Activated T-cell treated with anti-CD3 and anti-CD28 coated beads, Interleukin-2, amount 50 U/mL, for 24 hours (primary cell): ENCODE results near the gene PUS7.
"Not testable (repeated sequence)": the region's sequence is repeated elsewhere in the genome, so short reads cannot be mapped to it uniquely, and the experiment has no call there.

Source experiments
- DNase-seq: peaks from one replicate; pipeline ENCODE4 v3.0.0-alpha.2; 2020
- H3K27ac Mint-ChIP-seq: 2 replicates; pipeline ENCODE4 v1.8.0; 2020; ENCODE audit warnings: mild to moderate bottlenecking, mixed read lengths
- H3K27me3 Mint-ChIP-seq: 2 replicates; pipeline ENCODE4 v1.8.0; 2020; ENCODE audit warnings: mixed read lengths
- H3K36me3 Mint-ChIP-seq: 2 replicates; pipeline ENCODE4 v1.8.0; 2020; ENCODE audit warnings: low read depth, mixed read lengths
- H3K4me1 Mint-ChIP-seq: 2 replicates; pipeline ENCODE4 v1.8.0; 2020; ENCODE audit warnings: low read depth, mixed read lengths
- H3K4me3 Mint-ChIP-seq: 2 replicates; pipeline ENCODE4 v1.8.0; 2020; ENCODE audit warnings: mild to moderate bottlenecking, moderate library complexity, mixed read lengths
- H3K9me3 Mint-ChIP-seq: 2 replicates; pipeline ENCODE4 v1.8.0; 2020; ENCODE audit warnings: mixed read lengths

The PUS7 gene, protein sequence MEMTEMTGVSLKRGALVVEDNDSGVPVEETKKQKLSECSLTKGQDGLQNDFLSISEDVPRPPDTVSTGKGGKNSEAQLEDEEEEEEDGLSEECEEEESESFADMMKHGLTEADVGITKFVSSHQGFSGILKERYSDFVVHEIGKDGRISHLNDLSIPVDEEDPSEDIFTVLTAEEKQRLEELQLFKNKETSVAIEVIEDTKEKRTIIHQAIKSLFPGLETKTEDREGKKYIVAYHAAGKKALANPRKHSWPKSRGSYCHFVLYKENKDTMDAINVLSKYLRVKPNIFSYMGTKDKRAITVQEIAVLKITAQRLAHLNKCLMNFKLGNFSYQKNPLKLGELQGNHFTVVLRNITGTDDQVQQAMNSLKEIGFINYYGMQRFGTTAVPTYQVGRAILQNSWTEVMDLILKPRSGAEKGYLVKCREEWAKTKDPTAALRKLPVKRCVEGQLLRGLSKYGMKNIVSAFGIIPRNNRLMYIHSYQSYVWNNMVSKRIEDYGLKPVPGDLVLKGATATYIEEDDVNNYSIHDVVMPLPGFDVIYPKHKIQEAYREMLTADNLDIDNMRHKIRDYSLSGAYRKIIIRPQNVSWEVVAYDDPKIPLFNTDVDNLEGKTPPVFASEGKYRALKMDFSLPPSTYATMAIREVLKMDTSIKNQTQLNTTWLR

DNA sequence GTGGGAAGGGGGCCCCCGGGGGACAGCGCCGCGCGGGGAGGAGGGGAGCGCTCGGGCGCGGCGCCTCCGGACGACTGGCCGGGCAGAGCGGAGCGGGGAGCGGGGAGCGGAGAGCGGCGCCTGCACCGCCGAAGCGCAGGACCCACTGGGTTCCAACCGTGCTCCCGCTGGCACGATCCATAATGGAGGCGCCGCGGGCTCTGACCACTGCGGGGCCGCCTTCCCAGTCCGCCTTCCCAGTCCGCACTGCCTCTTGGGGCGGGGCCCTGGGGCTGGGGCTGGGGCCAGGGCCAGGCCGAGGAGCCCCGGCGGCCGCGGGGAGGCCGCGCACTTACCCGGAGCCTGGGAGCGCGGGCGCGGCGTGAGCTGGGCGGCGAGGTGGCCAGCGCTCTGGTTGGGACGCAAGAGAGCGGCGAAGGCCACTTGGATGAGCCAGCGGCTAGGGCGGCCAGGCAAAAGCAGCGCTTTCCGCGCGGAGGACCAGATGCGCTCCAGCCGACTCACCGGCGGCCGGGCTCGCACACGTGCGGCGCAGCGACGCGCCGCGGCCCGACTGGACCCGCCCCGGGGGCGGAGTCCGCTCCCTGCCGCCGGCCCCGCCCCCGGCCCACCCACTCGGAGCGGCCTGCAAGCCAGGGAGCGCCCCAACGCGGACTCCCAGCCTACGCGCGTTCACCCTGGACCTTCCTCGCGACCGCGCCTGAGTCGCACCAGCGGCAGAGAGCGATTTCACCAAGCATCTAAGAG is at the start of gene PUS7:
Gene PUS7 (minus strand): TSS at position 555 of the 747 bp plus-strand sequence. CDS start 13,759 bp downstream, outside the sequence.
- Mint-ChIP-seq H3K36me3 (peaks cover 31% of the 10 kb centered on the region), H3K4me3 (peak within 1 kb of the TSS; percentile 96), H3K4me1 (peaks cover 24% of the 10 kb centered on the region), H3K9me3 (no peaks in the 10 kb centered on the region), H3K27me3 (no peaks in the 10 kb centered on the region), H3K27ac (peak within 1 kb of the TSS; percentile 96)
- DNase-seq, result peak; percentile 89

DNA sequence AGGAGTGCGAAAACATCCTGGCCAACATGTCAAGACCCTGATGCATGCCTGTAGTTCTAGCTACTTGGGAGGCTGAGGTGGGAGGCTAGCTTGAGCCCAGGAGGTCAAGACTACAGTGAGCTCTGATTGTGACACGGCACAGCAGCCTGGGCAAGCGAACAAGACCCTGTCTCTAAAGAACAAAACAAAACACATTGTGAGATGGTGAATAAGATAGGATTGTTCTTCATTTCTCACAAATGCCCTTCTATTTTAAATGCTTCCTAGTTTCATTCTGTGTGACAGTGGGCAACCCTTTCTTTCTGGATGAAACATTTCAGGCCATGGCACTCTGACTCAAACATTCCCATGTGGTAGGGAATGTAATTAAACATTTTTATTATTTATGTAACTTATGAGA is 45.8 kb upstream of the PUS7 start:
- no peaks in the 10 kb centered on the region for H3K9me3 Mint-ChIP-seq
- peak overlapping the region; percentile 52 for H3K27ac Mint-ChIP-seq
- H3K4me1 Mint-ChIP-seq, result no peaks in the 10 kb centered on the region
- no peaks in the 10 kb centered on the region for H3K27me3 Mint-ChIP-seq
- no peak overlapping the region for H3K4me3 Mint-ChIP-seq
- DNase-seq, result no peak
- peaks cover 70% of the 10 kb centered on the region for H3K36me3 Mint-ChIP-seq

DNA sequence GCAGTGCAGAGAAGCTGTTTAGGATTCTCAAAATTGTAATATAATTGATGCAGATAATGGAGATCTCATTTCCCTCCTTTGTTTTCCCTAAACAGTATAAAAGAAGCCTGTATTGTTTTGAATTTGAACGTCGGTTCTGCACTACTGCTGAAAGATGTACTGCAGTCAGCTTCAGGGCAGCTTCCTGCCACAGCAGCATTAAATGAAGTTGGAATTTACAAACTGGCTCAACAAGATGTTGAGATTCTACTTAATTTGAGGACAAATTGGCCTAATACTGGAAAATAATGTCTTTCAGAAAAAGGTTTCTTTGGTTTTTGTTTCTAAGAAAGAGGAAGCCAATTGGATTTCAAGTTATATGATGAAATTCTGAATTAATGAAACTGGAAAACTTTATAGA is 45.0 kb upstream of the PUS7 start:
- Mint-ChIP-seq H3K27ac (no peak overlapping the region), H3K9me3 (no peaks in the 10 kb centered on the region), H3K36me3 (peaks cover 78% of the 10 kb centered on the region)

DNA sequence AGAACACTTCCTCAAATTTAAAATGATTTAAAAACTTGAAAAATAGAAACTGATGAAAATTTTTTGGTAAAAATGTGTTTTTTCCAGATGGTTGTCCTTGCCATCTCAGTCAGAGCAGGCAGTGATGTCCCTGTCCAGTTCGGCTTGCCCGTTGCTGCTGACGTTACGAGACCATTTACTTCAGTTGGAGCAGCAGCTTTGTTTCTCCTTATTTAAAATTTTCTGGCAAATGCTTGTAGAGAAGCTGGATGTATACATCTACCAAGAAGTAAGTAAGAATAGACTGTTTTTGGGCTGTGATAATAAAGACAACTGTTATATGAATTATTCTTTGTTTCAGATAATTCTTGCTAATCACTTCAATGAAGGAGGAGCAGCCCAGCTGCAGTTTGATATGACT is 43.1 kb upstream of the PUS7 start:
- no peaks in the 10 kb centered on the region for H3K4me1 Mint-ChIP-seq
- H3K4me3 Mint-ChIP-seq, result no peak overlapping the region
- peaks cover 83% of the 10 kb centered on the region for H3K36me3 Mint-ChIP-seq

More for the DNA sequence above, 45.0 kb upstream of the PUS7 start:
- DNase-seq, result no peak
- no peak overlapping the region for H3K4me3 Mint-ChIP-seq
- no peaks in the 10 kb centered on the region for H3K4me1 Mint-ChIP-seq
- no peaks in the 10 kb centered on the region for H3K27me3 Mint-ChIP-seq

DNA sequence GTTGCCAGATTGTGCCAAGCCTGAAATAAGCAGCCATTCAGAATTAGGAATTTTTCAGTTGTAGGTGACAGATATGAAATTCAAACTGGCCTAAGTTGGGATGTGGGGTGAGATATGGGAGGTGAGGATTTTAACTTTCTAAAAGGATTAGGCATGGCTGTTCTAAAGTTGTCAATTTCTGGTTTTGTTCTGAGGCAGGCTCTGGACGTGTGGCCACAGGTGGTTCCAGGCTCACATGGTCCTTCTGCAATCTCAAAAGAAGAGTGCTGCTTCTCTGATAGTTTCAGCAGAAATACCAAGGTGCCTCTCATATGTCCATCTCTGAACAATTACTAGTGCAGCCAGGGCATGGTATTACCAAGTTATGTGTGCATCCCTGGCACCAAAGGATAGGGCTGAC is 37.9 kb upstream of the PUS7 start:
- H3K36me3 Mint-ChIP-seq, result peaks cover 76% of the 10 kb centered on the region
- no peak overlapping the region for H3K27ac Mint-ChIP-seq

More for the DNA sequence above, 43.1 kb upstream of the PUS7 start:
- no peaks in the 10 kb centered on the region for H3K9me3 Mint-ChIP-seq
- H3K27ac Mint-ChIP-seq, result no peak overlapping the region
- no peak for DNase-seq
- no peaks in the 10 kb centered on the region for H3K27me3 Mint-ChIP-seq

DNA sequence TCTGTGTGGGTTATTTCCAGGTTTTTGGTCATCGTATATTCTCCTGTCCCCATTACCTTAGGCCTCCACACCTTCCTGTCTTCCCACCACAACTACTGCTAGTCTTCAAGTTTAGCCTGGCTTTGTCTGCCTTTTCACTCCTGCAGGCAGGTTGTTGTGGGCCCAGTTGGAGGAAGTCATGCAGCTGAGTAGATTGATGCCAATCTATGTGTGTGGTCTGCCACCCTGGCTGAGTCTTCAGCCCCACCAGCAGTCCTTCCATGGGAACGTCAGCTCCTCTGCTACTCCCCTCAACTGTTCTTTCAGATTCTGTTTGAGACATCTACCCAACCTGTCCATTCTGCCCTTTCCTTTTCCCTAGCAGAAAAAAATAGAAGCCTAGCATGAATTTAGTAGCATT is 16.3 kb upstream of the PUS7 start:
- no peaks in the 10 kb centered on the region for H3K27me3 Mint-ChIP-seq
- H3K4me1 Mint-ChIP-seq, result peaks cover 15% of the 10 kb centered on the region
- DNase-seq, result no peak
- no peak overlapping the region for H3K27ac Mint-ChIP-seq
- H3K4me3 Mint-ChIP-seq, result no peak overlapping the region
- no peaks in the 10 kb centered on the region for H3K9me3 Mint-ChIP-seq
- peaks cover 88% of the 10 kb centered on the region for H3K36me3 Mint-ChIP-seq

More for the DNA sequence above, 37.9 kb upstream of the PUS7 start:
- H3K27me3 Mint-ChIP-seq, result no peaks in the 10 kb centered on the region
- no peak for DNase-seq
- no peaks in the 10 kb centered on the region for H3K9me3 Mint-ChIP-seq
- H3K4me1 Mint-ChIP-seq, result no peaks in the 10 kb centered on the region
- no peak overlapping the region for H3K4me3 Mint-ChIP-seq

DNA sequence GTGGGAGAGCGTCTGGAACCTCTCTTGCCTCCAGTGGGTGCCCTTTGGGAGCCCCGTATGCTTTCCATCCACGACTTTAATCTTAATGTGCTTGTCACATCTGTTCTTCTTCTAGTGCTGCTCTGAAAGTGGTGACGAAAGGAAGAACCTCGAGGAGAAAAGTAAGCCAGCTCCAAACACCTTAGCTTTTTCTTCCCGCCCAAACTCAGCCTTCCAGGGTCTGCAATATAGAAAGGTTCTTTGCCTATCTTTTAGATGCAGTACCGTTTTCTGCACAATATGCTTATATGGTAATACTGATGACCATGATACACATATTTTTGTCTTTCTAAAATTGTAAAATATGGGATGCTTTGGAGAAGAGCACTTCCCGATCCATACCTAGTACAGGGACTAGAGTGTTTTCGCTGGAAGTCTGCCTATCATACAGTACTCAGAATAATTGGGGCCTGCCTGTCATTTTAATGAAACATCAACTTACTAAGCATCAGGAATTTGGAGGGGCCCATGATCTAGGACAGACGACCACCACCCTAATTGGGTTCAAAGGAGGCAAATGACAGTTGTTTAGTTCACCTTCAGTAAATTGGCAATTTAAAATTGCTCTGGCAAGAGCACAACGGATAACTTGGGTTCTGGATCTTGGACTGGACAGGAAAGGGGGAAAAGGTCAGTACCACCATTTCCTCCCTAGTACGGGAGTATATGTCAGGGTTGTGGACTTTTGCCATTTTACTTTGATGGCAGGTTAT is 10.8 kb upstream of the PUS7 start:
- DNase-seq, result no peak
- H3K27ac Mint-ChIP-seq, result peak overlapping the region; percentile 91
- no peaks in the 10 kb centered on the region for H3K9me3 Mint-ChIP-seq
- no peaks in the 10 kb centered on the region for H3K27me3 Mint-ChIP-seq
- H3K4me3 Mint-ChIP-seq, result peak overlapping the region; percentile 98
- peaks cover 56% of the 10 kb centered on the region for H3K36me3 Mint-ChIP-seq
- H3K4me1 Mint-ChIP-seq, result peaks cover 27% of the 10 kb centered on the region

DNA sequence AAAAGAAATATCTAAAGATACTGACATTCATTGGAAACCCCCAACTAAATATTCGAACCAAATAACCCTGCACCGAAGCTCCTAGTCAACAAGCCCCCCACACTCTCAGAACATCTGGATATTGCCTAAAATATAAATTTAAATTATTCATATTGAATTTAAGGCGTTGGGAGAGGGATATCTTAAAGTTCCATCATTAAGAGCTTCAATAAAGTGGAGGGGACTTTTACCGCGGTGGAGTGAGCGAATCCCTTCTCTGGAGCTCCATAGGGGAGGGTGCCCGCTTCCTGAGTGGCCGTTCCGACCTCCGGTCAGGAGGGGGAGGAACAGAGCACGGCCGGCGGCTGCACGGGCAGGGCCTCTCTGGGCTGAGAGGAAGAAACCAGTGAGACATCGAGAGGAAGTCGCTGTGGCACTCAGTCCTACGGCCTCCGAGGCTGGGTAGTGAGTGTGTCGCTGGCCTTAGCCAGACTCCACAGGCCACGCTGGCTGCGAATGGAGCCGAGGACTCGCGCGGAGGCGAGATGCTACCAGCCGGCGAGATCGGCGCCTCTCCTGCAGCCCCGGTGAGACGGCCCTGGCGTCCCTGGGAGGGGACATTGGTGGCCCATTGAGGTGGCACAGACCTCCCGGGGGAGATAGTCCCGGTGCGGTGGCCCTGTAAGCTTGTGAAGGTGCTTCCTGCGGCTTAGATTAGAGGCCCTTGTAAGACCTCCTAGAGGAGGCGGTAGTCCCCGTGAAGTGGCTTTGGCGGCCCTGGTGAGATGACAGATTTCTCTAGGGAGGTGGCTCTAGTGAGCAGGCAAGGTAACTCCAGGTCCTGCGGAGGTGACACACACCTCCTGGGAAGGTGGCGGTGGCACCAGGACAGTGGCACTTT is 10.0 kb upstream of the PUS7 start, which contains the start of gene RINT1:
Gene RINT1 (plus strand): TSS at position 410 of the 880 bp plus-strand sequence. CDS start 115 bp downstream, at position 525.
- H3K9me3 Mint-ChIP-seq, result no peaks in the 10 kb centered on the region
- peaks cover 27% of the 10 kb centered on the region for H3K4me1 Mint-ChIP-seq
- DNase-seq, result peak; percentile 94
- no peaks in the 10 kb centered on the region for H3K27me3 Mint-ChIP-seq
- H3K4me3 Mint-ChIP-seq, result peak within 1 kb of the TSS; percentile 98
- peak within 1 kb of the TSS; percentile 91 for H3K27ac Mint-ChIP-seq
- peaks cover 50% of the 10 kb centered on the region for H3K36me3 Mint-ChIP-seq

DNA sequence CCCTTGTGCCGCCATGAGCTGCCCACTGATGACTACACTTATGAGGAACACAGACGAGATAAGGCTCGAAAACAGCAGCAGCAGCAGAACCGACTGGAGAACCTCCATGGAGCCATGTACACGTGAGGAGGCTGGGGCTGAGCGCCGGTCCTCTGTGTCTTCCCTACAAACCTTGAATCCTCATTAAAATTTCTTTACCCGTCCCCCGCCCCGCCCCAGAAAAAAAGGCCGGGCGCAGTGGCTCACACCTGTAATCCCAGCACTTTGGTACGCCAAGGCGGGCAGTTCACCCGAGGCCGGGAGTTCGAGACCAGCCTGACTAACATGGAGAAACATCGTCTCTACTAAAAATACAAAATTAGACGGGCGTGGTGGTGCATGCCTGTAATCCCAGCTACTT is 8.5 kb upstream of the PUS7 start:
- no peak overlapping the region for H3K27ac Mint-ChIP-seq
- H3K36me3 Mint-ChIP-seq, result peaks cover 36% of the 10 kb centered on the region
- H3K4me3 Mint-ChIP-seq, result peak overlapping the region; percentile 34

DNA sequence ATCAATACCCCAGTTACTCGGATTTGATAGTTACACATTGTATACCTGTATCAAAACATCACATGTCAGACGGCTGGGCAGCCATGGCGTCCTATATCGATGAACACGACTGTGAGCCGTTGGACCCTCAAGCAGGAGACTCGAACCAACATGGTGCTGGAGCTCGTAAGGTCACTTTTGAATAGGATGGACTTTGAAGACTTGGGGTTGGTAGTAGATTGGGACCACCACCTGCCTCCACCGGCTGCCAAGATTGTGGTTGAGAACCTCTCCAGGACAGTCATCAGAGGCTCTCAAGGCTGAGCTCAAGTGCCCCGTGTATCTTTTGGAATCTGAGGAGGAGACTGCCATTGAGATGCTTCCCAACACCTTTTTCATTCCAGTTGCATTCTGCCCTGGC is 8.1 kb upstream of the PUS7 start:
- Mint-ChIP-seq H3K4me1 (peaks cover 25% of the 10 kb centered on the region), H3K9me3 (no peaks in the 10 kb centered on the region), H3K27me3 (no peaks in the 10 kb centered on the region), H3K4me3 (peak overlapping the region; percentile 34), H3K36me3 (peaks cover 32% of the 10 kb centered on the region), H3K27ac (no peak overlapping the region)
- no peak for DNase-seq

More for the DNA sequence above, 8.5 kb upstream of the PUS7 start:
- no peak for DNase-seq
- peaks cover 25% of the 10 kb centered on the region for H3K4me1 Mint-ChIP-seq
- H3K9me3 Mint-ChIP-seq, result no peaks in the 10 kb centered on the region
- no peaks in the 10 kb centered on the region for H3K27me3 Mint-ChIP-seq

DNA sequence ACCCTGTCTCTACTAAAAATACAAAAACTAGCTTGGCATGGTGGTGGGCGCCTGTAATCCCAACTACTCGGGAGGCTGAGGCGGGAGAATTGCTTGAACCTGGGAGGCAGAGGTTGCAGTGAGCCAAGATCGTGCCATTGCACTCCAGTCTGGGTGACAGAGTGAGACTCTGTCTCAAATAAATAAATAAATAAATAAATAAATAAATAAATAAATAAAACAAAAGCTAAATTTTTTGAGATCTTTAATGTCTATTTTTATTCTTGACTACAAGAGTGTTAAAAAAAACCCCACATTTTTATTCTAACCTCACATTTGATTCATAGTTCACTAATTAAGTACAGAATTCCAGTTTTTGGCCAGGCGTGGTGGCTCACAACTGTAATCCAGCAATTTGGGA is 5.7 kb upstream of the PUS7 start:
- not testable (repeated sequence) for H3K9me3 Mint-ChIP-seq, H3K4me1 Mint-ChIP-seq, H3K27me3 Mint-ChIP-seq, H3K27ac Mint-ChIP-seq, DNase-seq, H3K4me3 Mint-ChIP-seq
- H3K36me3 Mint-ChIP-seq, result peaks cover 12% of the 10 kb centered on the region

DNA sequence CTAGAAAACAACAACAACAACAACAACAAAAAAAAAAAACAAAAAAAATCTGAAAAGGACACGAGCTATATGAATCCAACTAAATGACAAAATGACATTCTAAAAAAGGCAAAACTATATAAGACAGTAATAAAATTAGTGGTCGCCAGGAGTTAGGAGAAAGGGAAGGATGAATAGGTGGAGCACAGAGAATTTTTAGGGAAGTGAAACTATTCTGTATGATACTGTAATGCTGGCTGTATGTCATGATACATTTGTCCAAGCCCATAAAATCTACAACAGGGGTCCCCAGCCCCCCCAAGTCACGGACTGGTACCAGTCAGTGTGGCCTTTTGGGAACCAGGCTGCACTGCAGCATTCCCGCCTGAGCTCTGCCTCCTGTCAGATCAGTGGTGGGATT is 2.8 kb upstream of the PUS7 start:
- Mint-ChIP-seq H3K9me3 (no peaks in the 10 kb centered on the region), H3K36me3 (peaks cover 8% of the 10 kb centered on the region), H3K27me3 (no peaks in the 10 kb centered on the region), H3K4me3 (no peak overlapping the region), H3K27ac (no peak overlapping the region), H3K4me1 (peaks cover 12% of the 10 kb centered on the region)
- no peak for DNase-seq

DNA sequence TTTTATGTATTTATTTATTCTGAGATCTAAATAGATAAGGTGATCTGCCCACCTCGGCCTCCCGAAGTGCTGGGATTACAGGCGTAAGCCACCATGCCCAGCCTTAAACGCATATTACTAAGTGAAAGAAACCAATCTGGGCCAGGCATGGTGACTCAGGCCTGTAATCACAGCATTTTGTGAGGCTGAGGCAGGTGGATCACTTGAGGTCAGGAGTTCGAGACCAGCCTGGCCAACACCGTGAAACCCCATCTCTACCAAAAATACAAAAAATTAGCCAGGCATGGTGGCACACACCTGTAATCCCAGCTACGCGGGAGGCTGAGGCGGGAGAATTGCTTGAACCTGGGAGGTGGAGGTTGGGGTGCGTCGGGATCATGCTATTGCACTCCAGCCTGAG is 2.4 kb upstream of the PUS7 start:
- peaks cover 16% of the 10 kb centered on the region for H3K4me1 Mint-ChIP-seq
- DNase-seq, H3K9me3 Mint-ChIP-seq, H3K27ac Mint-ChIP-seq, H3K27me3 Mint-ChIP-seq, H3K4me3 Mint-ChIP-seq: not testable (repeated sequence)
- peaks cover 12% of the 10 kb centered on the region for H3K36me3 Mint-ChIP-seq
